G401 (cell line): Measurements from ENCODE around the gene HECTD2. TPM values are rescaled to one million over a fixed set of nuclear protein-coding genes. Genes with fewer than 3 reads are reported as not detected.
"Not testable (repeated sequence)": the region's sequence is repeated elsewhere in the genome, so short reads cannot be mapped to it uniquely, and the experiment has no call there.

Source experiments
- DNase-seq: peaks from one replicate; pipeline ENCODE4 v3.0.0-alpha.2; 2015; ENCODE audit warnings: low spot score
- in situ Hi-C: cut with HindIII; loops from 2 replicates; pipeline ENCODE4 v1.10.0; 2016; ENCODE audit warnings: low sequenced_read_pairs, mixed read lengths
- total RNA-seq: library from RNA; depleted of rRNA; stranded (reverse); fragments of >200 nt; shearing (Covaris generic); gene quantifications from 2 replicates; pipeline ENCODE4 v1.2.3, GENCODE V29; 2014; rRNA removed

HECTD2 gene
- total RNA-seq, 1 experiment from 2014 or later, result 14.0 TPM

DNA sequence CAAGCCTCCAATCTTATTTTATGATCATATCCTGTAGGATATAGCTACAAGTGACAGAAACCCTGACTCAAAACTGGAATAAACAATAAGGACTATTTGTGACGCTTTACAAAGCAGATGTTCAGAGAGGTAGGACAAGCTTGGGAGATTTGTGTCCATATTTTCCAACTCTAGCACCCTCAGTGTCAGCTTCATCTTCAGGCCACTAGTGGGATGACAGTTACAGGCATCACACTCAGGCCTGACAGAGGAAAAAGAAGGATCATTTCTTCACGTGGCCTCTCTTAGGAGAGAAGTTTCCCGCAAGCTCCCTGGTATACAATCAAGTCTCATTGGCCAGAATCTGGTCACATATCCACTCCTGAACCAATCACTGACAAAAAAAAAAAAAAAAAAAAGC lies 148.3 kb downstream of the HECTD2 start:
- no peak for DNase-seq
- in situ Hi-C loops, result no loop called here

DNA sequence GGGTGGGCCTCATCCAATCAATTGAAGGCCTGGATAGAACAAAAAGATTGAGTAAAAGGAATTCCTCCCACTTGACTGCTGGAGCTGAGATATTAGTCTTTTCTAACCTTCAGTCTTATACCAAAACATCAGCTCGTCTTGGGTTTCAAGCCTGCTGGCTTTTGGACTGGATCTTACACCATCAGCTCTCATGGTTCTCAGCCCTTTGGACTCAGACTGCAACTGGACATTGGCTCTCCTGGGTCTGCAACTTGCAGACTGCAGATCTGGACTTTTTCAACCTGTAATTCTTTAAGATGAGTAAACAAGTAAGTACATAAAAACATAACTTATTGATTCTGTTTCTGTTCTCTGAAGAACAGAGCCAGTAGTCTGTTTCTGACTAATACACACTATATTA lies 149.0 kb downstream of the HECTD2 start:
- in situ Hi-C loops, result no loop called here
- DNase-seq, result no peak

DNA sequence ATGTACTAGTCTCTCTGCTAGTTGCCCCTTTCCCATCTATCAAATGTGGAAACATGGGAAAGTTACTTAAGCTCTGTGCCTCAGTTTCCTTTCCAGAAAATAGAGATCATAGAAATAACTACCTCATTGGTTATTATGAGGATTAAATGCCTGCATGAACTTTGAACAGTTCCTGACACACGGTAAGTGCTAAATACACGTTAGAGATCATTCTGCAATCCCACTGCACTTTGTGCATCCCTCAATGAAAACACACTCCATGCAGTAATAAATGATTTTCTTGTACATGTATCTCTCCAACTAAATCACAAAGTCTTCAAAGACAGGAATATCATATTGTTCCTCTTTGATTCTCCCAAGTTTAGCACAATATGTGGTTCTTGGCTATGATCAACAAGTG lies 149.6 kb downstream of the HECTD2 start:
- in situ Hi-C loops, result no loop called here
- no peak for DNase-seq

DNA sequence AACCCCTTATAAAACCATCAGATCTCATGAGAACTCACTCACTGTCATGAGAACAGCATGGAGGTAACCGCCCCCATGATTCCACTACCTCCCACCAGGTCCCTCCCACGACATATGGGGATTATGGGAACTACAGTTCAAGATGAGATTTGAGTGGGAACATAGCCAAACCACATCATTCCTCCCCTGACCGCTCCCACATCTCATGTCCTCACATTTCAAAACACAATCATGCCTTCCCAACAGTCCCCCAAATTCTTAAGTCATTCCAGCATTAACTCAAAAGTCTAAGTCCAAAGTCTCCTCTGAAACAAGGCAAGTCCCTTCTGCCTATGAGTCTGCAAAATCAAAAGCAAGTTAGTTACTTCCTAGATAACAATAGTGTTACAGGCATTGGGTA lies 150.7 kb downstream of the HECTD2 start:
- DNase-seq, in situ Hi-C loops: not testable (repeated sequence)

- DNase-seq, result no peak
- in situ Hi-C loops, result no loop called here
Observed at GRCh38 chr10:91562839-91563581, 152.9 kb downstream of the HECTD2 start.

- in situ Hi-C loops, result no loop called here
Observed at GRCh38 chr10:91564026-91564425, 153.9 kb downstream of the HECTD2 start.

More at GRCh38 chr10:91564026-91564425, 153.9 kb downstream of the HECTD2 start:
- no peak for DNase-seq

Other genes starting within 250 kb of the HECTD2 start
- 0.07 and 0.12 TPM in 2 replicates for gene PCGF5, start 189.7 kb upstream of the HECTD2 start, total RNA-seq
- 4.2 and 7.9 TPM in 2 replicates for gene PPP1R3C, start 222.7 kb downstream of the HECTD2 start, total RNA-seq